DOHH2 (cell line): ENCODE measurements around the gene UTS2B.

Experiments used
- H3F3A ChIP-seq: fragments of 200-600 bp; sonication (generic), shearing (Covaris generic); 2 replicates; pipeline ENCODE4 v1.6.0; 2016; ENCODE audit warnings: antibody characterized with exemption, mild to moderate bottlenecking; ENCODE audit not compliant: control insufficient read depth, insufficient read depth
- H3K27ac ChIP-seq: fragments of 200-600 bp; sonication (generic); 2 replicates; pipeline ENCODE4 v1.5.1; 2014; ENCODE audit warnings: low read depth, mild to moderate bottlenecking, low read length, moderate library complexity
- H3K27me3 ChIP-seq: fragments of 200-600 bp; sonication (generic); 2 replicates; pipeline ENCODE4 v1.6.1; 2014; ENCODE audit warnings: mild to moderate bottlenecking, low read length, mixed read lengths; ENCODE audit not compliant: control insufficient read depth
- H3K36me3 ChIP-seq: fragments of 200-600 bp; sonication (generic); 2 replicates; pipeline ENCODE4 v1.6.1; 2014; ENCODE audit warnings: mild to moderate bottlenecking, low read length, moderate library complexity, mixed read lengths; ENCODE audit not compliant: control insufficient read depth
- H3K4me1 ChIP-seq: fragments of 200-600 bp; sonication (generic); 2 replicates; pipeline ENCODE4 v1.6.1; 2014; ENCODE audit warnings: mild to moderate bottlenecking, low read length, mixed read lengths; ENCODE audit not compliant: control insufficient read depth
- H3K4me2 ChIP-seq: fragments of 200-600 bp; sonication (generic); 2 replicates; pipeline ENCODE4 v1.6.0; 2014; ENCODE audit warnings: mild to moderate bottlenecking, low read length, moderate library complexity
- H3K4me3 ChIP-seq: fragments of 200-600 bp; sonication (generic); 2 replicates; pipeline ENCODE4 v1.5.1; 2014; ENCODE audit warnings: mild to moderate bottlenecking, low read length, mixed read lengths
- H3K79me2 ChIP-seq: fragments of 200-600 bp; sonication (generic); 2 replicates; pipeline ENCODE4 v1.6.1; 2014; ENCODE audit warnings: mild to moderate bottlenecking, low read length, mixed read lengths; ENCODE audit not compliant: control insufficient read depth
- H3K9me2 ChIP-seq: fragments of 200-600 bp; sonication (generic); replicated peaks from 2 replicates; pipeline ENCODE4 v1.6.1; 2014; ENCODE audit warnings: mild to moderate bottlenecking, low read length, mixed read lengths; ENCODE audit not compliant: control insufficient read depth
- H3K9me3 ChIP-seq: fragments of 200-600 bp; sonication (generic); 2 replicates; pipeline ENCODE4 v1.6.1; 2014; ENCODE audit warnings: antibody characterized with exemption, low read length, mixed read lengths; ENCODE audit not compliant: control insufficient read depth, insufficient read depth
- H4K20me1 ChIP-seq: fragments of 200-600 bp; sonication (generic); 2 replicates; pipeline ENCODE4 v1.6.0; 2014; ENCODE audit warnings: low read depth, mild to moderate bottlenecking, antibody characterized with exemption, low read length, moderate library complexity; ENCODE audit not compliant: control insufficient read depth, insufficient read depth
- EZH2phosphoT487 ChIP-seq: fragments of 200-600 bp; sonication (generic); IDR thresholded peaks from 2 replicates; pipeline ENCODE4 v1.6.1; 2017; ENCODE audit warnings: borderline replicate concordance, mild to moderate bottlenecking, antibody characterized with exemption, low read length, moderate library complexity, mixed read lengths
- TF ChIP-seq, protein P1 (sequence below): fragments of 200-600 bp; sonication (generic); IDR thresholded peaks from one replicate; pipeline ENCODE4 v1.5.1; 2014; ENCODE audit warnings: antibody characterized with exemption, mild to moderate bottlenecking, low read depth, low read length; ENCODE audit not compliant: poor library complexity, severe bottlenecking

UTS2B gene

DNA sequence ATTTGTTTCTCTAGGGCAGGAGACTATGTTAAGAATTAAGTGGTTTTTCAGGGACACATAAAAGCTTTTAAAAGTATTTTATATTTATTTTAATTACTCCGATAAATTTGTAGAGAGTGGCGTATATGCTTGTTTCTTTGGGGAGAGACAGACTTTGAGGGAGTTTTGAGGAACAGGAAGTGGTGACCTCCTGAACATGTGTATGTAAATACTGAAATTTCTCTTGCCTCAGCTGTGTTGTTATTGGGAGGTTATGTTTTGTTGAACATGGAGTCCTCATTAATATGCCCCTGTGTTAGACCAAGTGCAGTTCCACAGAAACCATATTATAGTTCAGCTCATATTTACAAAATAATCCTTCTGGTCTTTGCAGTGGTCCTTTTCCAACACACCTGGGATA lies 41.8 kb upstream of the UTS2B start:
- Histone ChIP-seq H3K4me2 (no peak overlapping the region), H3K4me1 (peaks cover 7% of the 10 kb centered on the region), H3K9me2 (no peaks in the 10 kb centered on the region), H3K36me3 (peaks cover 24% of the 10 kb centered on the region), H3K27me3 (no peaks in the 10 kb centered on the region), H3K27ac (no peak overlapping the region), H3K4me3 (no peak overlapping the region), H3K9me3 (no peaks in the 10 kb centered on the region), H3K79me2 (no peaks in the 10 kb centered on the region), H3F3A (no peaks in the 10 kb centered on the region), H4K20me1 (no peaks in the 10 kb centered on the region)
- TF ChIP-seq EZH2phosphoT487 = no peak
- TF ChIP-seq, protein P1, sequence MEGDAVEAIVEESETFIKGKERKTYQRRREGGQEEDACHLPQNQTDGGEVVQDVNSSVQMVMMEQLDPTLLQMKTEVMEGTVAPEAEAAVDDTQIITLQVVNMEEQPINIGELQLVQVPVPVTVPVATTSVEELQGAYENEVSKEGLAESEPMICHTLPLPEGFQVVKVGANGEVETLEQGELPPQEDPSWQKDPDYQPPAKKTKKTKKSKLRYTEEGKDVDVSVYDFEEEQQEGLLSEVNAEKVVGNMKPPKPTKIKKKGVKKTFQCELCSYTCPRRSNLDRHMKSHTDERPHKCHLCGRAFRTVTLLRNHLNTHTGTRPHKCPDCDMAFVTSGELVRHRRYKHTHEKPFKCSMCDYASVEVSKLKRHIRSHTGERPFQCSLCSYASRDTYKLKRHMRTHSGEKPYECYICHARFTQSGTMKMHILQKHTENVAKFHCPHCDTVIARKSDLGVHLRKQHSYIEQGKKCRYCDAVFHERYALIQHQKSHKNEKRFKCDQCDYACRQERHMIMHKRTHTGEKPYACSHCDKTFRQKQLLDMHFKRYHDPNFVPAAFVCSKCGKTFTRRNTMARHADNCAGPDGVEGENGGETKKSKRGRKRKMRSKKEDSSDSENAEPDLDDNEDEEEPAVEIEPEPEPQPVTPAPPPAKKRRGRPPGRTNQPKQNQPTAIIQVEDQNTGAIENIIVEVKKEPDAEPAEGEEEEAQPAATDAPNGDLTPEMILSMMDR = no peak

DNA sequence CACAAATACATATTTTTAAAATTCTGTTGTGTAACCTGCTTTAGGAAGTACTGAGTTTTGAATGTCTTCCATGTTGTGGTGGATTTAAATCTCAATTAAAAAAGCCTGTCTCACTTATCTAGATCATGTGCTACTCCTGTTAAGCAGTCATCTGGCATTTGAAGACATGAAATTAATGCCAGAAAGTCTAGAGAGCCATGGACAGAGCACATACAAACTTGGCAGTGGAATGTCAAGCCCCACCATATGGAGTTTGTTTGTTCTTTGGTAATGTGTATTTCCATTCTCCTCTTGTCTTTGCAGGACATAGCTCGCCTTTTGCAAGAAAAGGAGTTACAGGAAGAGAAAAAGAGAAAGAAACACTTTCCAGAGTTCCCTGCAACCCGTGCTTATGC lies 39.3 kb upstream of the UTS2B start:
- H3K36me3 ChIP-seq = peaks cover 17% of the 10 kb centered on the region

DNA sequence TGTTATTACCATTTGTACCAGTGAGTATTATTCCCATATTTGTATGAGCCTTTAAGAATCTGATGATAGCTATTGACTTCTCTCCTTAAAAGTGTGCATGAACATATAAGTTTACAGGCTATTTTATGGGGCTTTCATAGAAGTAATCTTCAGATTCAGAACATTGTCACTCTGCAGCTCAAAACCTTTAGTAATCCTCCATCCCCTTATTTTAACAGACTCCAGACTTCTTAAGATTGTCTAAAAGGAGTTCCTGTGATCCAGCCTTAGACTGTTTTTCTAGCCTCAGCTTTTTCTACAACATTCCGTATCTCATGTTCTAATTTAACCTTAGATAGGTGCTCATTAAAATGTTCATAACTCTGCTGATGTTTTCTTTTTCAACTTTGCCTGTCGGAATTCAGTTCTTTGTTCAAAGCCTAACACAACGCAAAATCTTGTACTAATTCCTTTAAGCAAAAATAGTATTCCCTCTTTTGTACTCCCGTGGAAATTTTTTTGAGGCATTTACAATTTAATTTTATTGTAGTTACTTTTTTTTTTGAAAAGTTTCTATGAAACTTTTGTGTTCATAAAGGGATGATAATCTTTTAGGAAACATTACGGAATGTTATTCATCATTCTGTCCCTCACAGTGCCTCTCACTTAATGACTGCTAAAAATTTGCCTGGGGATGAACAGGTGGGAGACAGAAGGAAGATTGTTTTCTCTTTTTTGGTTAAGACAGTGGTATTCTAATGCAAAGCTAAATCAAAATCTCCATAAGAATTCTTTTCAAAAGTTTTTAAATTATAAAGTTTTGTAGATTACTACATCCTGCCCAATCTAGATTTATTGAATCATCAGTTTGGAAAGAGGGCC lies 38.7 kb upstream of the UTS2B start:
- no peak for TF ChIP-seq EZH2phosphoT487
- TF ChIP-seq, protein P1 = no peak
- no peak overlapping the region for H3K4me3 ChIP-seq
- no peak overlapping the region for H3K27ac ChIP-seq
- peaks cover 7% of the 10 kb centered on the region for H3K4me1 ChIP-seq
- peaks cover 17% of the 10 kb centered on the region for H3K36me3 ChIP-seq
- H3K9me3 ChIP-seq = no peaks in the 10 kb centered on the region
- no peaks in the 10 kb centered on the region for H3F3A ChIP-seq
- H3K4me2 ChIP-seq = no peak overlapping the region
- no peaks in the 10 kb centered on the region for H3K79me2 ChIP-seq
- no peaks in the 10 kb centered on the region for H3K27me3 ChIP-seq
- no peaks in the 10 kb centered on the region for H4K20me1 ChIP-seq
- no peaks in the 10 kb centered on the region for H3K9me2 ChIP-seq

More for the DNA sequence above, 39.3 kb upstream of the UTS2B start:
- Histone ChIP-seq H3K9me2 (no peaks in the 10 kb centered on the region), H3K4me1 (peaks cover 7% of the 10 kb centered on the region), H3K27ac (no peak overlapping the region), H3K4me2 (no peak overlapping the region), H3K27me3 (no peaks in the 10 kb centered on the region), H4K20me1 (no peaks in the 10 kb centered on the region), H3K4me3 (no peak overlapping the region), H3F3A (no peaks in the 10 kb centered on the region), H3K9me3 (no peaks in the 10 kb centered on the region), H3K79me2 (no peaks in the 10 kb centered on the region)
- no peak for TF ChIP-seq EZH2phosphoT487
- TF ChIP-seq, protein P1 = no peak
